NCI-H1930 (cell line): ENCODE data around the gene FOXA3.

Experiments
- DNase-seq, 2 experiments: peaks; one replicate each; lab custom pipeline; 2025; lab: John Stamatoyannopoulos, UW

FOXA3 gene

DNA sequence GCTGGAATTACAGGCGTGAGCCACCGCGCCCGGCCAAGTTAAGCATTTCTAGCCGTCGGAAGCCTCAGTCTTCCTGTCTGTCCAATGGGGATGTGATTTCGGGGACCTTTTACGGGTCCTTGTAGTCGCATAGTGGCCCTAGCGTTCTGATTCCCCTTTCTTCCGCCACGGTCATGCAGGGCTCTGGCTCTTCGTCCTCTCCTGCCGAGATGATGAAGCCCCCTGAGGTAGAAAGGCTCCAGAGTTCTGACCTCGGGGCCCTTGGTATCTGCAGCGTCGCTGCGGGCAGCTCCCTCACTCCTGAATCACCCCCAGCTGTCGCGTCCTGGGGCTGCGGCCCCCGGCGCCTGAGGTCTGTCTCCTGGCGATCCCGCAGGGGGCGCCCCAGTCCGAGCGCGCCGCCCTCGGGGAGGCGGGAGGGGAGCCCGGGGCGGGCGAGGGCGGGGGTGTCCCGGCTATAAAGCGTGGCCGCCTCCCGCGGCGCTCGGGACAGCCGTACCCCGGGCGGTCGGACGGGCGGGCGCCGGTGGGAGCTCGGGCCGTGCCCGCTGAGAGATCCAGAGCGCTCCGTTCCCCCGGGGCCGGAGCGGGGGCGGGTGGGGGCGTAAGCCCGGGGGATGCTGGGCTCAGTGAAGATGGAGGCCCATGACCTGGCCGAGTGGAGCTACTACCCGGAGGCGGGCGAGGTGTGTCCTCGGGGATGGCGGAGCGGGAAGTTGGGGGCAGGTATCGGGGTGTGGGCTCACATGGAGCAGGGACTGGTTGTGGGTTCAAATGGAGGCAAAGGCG, at the start of gene FOXA3:
Gene FOXA3 (plus strand): TSS at position 487 of the 789 bp plus-strand sequence. CDS start 131 bp downstream, at position 618.
- DNase-seq = peak; percentile 77 to 91

DNA sequence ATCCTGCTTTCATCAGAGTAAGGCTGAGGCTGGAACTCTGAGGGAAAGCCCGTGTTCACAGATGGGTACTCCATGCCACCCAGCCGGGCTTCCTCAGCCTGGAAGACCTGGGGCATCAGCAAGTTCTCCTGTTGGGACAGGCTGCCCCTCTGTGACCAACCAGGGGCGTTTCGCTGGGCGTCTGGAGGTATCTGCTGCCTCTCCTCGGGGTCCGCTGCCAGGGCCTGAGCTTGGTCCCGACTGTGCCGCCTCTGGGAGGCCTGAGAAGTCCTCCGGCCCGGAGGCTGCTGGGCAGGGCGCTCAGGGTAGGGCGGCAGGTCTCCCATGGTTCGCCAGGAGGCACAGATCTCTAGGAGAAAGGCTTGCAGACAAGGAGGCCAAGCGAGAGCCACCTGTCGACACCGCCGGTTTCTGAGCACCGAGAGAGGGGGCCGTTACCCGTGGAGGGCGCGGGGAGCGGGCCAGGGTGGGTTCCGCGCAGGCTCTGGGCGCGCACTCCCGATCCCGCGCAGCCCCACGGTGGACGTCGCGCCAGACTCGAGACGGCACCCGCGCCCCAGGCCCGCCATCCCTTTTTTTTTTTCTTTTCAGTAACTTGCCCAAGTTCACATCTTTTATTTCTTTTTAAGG, 49.2 kb upstream of the FOXA3 start, which contains the start of gene RSPH6A:
Gene RSPH6A (minus strand): TSS at position 458 of the 630 bp plus-strand sequence. CDS start 132 bp downstream, at position 326.
- peak in 1 of 2 experiments; percentile 43 for DNase-seq

DNA sequence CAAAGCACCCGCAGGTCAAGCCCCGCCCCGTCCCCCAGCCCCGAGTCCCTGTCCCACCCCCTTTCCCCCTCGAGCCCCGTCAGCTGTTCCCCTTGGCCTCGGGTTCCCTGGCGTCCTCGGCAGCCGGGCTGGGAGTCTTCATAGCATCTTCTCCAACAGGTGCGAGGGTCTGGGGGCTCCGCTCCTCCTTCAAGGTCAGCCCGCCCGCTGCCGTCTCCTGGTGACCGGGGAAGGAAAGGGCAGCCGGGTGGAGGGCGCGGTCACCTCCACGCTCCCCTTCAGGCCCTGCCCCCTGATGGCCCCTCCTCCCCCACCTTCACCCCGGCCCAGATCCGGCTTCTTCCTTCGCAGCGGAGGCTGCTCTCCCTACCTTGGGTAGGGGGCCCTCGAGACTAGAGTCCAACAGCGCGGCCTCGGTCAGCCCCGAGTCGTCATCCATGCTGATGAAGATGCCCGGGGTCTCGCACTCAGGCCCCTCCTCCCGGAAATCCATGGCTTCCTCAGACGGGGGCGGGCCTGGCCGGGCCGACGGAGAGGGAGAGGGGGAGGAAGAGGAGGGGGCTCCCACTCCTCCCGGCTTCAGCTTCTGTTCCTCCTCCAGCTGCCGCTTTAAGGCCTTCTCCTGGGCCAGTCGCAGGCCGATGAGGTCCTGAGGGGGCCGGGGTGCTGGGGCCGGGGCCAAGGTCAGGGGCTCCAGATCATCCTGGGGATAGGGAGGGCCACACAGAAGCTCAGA, 48.5 kb upstream of the FOXA3 start:
- DNase-seq = peak; percentile 73 to 78

DNA sequence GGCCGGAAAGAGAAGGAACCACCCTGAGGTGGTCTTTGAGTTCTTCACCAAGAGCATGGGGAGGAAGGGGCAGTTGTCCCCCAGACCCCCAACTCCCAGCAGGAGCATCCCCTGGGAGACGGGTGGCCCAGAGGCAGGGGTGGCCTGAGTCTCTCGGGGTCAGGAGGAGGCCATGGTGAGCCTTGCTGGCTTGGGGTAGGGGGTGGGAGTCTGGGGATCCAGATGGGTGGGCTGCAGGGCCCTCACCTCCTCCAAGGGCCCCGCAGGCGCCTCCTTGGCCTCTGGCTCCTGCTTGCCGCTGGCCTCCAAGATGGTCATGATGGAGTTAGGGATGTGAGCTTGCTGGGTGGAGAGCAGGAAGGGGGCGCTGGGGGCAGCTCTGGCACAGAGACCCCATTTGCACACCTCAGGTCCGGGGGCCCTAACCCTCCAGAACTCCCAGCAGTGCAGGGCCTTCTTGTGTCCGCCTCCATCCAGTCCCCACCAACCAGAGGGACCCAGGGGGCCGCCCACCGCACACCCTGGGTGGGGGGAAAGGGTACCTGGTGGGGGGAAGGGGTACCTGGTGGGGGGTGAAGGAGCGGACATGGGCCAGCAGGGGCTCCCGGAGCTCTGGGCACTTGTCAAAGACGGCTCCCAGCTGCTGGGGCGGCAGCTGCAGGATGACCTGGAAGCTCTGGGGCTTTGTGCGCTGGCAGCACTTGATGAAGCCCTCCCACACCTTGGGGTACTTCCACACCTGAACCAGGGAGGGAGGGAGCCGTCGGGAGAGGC, 47.7 kb upstream of the FOXA3 start:
- no peak for DNase-seq

DNA sequence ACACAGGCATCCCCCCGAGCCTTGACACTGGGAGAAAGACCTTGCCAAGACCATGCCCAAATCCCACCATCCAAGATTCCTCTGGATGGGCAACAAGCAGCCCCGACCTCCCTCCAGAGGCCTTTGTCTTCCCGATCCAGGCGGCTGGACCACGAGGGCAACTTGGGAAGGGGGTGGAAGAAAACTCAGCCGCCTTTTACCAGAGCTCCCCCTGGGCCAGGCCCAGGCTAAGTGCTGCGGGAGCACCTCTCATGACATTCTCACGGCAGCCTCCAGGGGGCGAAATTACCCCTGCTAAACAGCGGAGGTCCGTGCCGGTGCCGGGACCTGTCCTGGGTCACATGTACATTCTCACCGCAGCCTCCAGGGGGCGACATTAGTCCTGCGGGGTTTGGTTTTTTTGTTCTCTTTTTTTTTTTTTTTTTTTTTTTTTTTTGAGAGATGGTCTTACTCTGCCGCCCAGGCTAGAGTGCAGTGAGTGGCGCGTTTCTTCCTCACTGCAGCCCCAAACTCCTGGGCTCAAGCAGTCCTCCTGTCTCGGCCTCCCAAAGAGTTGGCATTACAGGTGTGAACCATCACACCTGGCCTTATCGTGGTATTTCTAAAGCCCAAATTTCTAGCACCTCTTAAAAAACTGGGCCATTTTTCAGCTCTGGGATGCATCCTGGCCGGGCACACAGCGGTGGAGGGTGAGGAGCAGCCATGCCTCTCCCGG, 47.0 kb upstream of the FOXA3 start:
- DNase-seq = peak; percentile 95 to 97

DNA sequence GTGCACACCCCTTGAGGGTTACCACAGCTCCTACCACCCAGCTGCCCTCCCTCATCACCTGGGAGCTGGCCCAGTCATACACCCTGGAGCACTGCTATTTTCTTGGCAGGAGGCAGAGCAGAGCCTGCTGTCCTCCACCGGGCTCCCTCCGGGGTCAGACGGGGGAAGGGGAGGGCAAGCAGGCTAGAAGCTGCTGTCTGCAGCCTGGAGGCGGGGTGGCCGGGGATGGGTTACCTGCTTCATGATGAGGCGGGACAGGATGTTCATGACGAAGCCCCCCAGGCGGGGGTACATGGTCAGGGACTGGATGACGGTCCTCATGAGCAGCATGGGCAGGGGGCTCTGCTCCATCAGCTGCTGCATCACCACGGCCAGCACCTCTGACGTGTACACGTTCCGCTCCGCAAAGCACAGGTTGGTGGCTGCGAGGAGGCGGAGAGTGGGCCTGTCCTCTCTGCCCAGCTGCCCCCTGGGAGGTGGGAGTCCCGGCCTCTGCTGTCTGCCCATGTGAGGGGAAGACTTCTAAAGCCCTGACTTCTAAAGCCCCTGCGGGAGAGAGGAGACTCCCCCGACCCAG, 46.3 kb upstream of the FOXA3 start:
- DNase-seq = no peak

DNA sequence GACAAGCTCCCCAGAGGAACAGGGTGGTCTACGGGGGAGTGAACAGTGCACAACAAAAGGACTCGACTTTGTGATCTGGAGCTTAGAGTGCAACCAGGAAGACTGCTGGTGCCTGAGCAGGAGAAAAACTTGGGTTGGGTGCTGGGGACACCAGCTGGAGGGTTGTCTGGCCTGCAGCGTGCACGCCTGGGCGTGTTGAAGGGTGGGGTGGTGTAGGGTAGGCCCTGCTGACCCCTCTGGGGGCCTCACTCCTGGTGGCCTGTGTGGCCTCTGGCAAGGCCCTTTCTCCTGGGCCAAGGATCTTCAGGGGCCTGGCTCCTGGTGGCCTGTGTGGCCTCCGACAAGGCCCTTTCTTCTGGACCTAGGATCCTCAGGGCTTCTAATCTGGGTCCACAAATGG, 44.4 kb upstream of the FOXA3 start:
- no peak for DNase-seq

DNA sequence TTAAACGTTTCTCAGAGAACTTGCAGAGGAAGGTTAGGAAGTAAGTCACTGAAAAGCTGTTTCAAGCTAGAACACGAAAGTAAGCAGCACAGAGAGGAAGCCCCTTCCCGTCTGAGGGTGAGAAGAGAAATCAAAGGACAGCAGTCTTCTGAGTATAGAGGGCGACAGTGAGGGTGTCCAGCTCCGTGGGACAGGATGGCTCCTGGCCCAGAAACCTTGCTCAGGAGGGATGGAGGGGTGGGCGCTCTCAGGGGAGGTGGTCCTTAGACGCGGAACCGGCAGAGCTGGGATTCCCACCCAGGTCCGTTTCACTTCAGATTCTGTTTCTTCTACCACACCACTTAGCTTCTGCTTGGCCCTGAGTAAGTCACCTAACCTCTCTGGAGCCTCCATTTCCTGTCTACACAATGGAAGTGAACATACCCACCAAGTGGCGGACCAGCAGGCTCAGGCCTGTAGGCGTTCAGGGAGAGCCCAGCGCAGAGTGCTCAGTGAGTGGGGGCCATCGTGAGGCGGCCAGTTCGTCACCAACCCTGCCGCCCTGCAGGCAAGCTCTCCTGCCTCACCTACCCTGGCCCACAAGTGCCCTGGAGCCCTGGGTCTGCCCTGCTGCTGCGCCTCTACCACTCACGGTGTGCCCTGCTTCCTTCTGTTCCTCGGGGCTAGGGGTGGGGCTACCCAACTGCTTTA, 43.6 kb upstream of the FOXA3 start:
- no peak for DNase-seq

DNA sequence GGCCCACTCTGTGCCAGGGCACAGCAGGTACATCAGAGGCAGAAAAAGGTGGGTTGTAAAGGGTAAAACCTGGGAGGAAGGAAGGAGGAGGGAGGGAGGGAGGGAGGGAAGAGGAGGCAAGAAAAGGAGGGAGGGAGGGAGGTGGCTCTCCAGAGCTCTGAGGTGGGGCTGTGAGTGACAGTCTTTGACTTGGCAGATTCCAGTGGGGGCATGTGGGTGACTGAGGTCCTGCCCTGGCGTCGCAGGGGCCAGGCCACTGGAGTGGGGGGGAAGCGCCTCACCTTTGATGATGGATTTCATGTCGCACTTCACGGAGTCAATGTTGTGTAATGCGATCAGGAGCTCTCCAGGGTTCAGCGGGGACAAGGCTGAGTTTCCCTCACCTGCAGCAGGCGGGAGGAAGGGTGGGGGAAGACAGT, 43.0 kb upstream of the FOXA3 start:
- no peak for DNase-seq

DNA sequence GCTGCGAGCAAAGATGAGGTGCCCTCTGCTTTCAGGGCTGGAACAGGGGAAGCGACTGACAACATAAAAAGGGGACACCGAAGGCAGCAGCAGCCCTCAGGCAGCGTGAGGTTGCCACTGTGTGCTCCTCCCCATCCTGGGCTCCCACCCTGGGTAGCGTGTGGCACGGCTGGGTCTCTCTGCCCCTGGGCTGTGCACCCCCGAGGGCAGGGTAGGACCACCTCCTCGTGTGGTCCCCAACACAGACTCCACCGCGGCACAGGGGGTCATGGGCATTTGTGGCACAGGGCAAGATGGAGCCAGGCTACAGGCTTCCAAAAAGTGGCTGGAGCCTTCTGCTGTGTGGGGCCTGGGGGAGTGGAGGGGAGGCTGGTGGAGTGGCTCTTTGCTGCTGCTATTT, 42.6 kb upstream of the FOXA3 start:
- DNase-seq = no peak

DNA sequence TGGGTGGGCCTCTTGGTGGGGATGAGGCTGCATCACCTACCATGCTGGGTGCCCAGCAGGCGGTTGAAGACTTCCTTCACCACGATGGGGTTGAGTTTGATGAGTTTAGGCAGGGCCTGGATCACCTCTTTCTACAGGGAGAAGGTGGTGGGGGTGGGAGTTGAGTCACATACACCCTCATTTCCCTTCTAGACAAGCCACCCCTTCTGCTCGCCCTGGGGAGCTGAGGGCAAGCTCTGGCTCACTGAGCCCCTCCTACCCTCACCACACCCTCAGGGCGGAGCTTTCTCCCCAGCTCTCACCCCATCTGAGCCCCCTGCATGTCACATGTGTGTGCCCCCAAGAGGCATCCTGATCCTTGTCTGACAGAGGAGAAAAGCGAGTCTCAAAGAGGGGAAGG, 41.4 kb upstream of the FOXA3 start:
- no peak for DNase-seq

DNA sequence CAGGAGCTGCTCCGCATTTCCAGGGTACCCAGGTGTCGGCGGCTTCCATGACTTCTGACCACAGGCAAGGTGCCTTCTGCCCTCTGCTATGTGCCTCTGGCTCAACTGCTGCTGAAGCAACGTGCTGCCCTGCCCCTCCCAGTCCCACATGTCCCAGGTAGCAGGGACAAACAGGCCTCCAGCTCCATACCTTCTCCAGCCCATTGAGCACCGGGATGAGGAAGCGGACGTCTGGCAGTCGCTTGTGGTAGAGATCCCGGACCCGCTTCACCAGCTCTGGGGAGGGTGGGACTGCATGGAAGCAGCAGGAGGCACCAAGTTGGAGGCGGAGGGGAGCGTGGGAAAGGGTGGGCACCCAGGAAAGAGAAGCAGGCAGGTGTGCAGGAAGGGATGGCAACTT, 40.9 kb upstream of the FOXA3 start:
- DNase-seq = no peak

DNA sequence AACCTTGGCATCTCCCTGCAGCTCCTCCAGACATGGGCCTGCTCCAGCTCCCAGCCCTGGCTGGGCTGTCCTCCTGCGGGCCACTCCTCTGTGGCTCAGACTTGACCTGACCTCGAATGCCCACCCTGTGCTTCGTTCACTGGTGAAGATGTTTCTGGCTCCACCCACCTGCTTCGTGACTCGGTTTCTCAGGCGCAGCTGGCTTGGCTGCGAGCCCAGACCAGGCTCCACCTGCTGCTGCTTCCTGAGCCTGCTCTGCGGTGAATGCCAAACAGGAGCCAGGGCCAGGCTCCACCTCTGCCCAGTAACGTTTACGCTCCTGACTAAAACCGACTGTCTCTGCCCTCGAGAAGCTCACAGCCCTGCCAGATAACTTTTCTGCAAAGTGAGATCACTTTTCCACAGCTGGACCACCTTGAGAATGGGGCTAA, 40.1 kb upstream of the FOXA3 start:
- DNase-seq = no peak

DNA sequence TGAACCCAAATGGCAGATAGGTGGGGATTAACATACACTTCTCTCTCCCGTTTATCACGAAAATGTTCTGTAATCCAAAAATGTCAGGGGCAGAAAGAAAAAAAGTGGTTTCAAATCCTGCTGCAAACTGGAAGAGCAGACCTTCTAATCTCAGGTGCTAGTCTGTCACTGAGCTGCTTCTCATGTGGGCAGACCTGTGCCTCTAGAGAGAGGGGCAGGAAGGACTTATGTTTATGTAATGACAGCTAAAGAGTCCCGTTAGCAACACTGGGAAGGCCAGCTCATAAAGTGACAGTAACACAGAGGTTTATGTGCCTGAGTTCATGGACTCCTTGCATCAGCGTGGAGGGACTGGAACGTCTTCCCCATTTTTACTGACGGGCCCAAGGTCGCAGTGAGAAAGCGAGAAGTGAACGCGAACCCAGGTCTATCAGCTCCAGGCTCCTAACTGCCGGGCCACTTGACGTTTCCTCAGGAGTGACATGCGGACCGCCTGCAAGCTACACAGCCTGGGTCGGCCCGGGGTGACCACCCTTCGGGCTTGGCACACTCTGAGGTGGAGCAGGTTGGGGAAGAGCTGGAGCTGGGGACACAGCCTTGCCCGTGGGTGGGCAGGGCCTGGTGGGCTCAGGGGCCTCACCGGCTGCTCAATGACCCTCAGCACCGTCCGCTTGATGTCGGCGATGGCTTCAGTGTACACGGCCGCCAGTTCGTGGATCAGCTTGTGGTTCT, 39.4 kb upstream of the FOXA3 start:
- DNase-seq = no peak

DNA sequence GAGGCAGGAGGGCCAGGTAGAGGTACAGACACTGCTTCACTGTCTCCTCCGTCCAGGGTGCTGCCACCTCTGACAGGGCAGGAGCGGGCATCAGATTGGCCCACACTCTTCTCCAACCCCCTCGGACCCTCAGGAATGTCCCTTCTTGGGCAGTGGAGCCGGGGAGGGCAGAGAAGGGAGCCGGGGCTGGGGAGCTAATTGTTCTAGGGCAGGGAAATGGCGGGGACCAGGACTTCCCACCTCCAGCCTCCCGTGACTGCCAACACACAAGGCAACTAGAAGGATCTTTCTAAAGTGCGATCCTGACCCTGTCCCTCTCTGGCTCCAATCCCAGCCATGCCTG, 38.9 kb upstream of the FOXA3 start:
- no peak for DNase-seq

DNA sequence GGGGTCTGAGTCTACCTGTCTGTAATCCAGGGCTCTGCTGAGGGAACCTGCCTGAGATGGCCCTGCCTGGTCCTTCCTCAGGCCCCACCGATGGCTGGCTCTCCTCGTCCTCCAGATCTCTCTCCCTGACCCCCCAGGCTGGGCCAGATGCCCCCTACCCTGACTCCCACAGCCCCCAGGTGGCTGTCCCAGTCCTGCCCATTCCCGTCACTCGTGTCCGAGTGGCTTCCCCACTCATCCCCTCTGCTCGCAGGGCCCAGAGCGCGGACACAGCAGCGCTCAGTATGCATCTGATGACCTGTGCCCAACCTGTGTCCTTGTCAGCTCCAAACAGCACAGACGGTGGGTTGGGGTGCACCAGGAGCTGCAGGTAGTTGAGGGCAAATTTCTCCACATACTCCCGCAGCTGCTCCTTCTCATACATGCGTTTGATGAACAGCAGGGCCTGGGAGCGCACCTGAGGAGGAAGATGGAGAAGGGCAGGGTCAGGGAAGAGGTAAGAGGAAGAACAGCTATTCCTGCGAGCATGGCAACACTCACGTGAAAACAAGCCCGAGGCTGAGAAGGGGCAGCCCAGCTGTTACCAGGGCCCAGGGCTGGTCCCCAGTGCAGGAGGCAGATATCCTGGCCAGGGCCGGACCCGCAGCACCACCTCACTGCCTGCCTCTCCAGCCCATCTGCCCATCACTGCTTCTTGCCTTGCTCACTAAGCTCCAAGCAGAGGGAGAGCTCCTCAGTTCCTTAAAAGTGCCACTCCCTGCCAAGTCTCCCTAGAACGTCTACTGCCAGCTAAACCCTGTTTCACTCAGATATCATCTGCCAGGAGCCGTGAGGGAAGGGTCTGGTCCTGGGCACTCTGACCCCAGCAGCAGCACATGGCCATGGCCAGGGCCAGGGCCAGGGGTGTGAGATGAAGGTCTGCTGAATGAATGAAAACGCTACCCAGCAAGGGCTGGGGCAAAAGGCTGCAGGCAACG, 37.9 kb upstream of the FOXA3 start:
- DNase-seq = no peak

DNA sequence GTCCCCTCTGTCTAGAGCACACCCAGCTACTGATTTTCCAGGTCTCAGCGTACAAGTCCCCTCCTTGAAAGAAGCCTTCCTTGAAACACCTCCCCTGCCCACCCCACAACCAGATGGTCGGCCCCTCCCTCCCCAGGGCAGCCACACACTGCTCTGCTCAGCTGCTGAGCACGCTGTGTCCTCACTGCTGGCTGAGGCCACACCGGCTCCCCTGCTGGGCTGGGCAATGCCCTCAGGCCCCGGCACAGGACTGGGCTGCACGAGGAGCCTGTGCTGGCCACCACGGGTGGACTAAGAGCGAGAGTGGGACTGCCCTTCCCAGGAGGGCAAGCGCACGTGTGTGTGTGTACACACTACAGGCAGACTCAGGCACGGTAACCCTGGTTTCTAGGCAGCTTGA, 37.2 kb upstream of the FOXA3 start:
- no peak for DNase-seq

DNA sequence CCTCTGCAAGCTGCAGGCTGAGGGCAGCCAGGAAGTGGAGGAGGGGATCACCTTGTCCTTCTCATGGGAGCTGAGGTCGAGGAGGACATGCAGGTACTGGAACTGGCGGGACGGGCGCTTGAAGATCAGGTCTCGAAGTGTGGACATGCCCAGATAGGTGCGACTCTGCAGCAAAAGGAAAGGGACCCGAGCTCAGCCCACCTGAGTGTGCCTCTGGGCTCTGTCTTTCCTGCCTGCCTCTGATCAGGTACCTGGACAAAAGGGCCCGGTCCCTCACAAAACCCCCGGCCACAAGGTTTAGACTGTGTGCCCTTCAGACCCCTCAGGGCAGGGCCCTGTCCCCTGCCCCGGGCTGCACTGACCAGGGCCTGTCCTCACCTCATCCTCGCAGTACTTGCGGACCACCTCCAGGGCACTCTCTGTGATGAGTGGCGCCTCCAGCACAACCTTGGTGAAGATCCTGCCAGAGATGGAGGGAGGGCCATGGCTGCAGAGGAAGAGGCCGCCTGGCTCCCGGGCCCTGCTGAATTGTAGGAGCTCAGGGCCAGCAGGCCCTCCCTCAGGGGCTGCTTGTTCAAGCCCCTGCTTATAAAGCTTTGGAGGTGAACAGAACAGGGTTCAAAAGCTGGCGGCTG, 36.5 kb upstream of the FOXA3 start:
- DNase-seq = no peak
